Nephron (organoid): Measurements from ENCODE around the gene ADSS1.

ENCODE experiments used
- H3K27ac Mint-ChIP-seq, 3 experiments: 2 replicates each; pipeline ENCODE4 v1.8.0; 2020; ENCODE audit warnings: mixed read lengths in 3 of 3, mild to moderate bottlenecking in 2 of 3, moderate library complexity in 1 of 3
- H3K27me3 Mint-ChIP-seq: 2 replicates; pipeline ENCODE4 v1.8.0; 2021; ENCODE audit warnings: low read depth, mild to moderate bottlenecking, moderate library complexity, mixed read lengths
- H3K36me3 Mint-ChIP-seq: 2 replicates; pipeline ENCODE4 v1.8.0; 2020; ENCODE audit warnings: low read depth, mixed read lengths
- H3K4me1 Mint-ChIP-seq: 2 replicates; pipeline ENCODE4 v1.8.0; 2020; ENCODE audit warnings: mixed read lengths
- H3K4me3 Mint-ChIP-seq, 3 experiments: 2 replicates each; pipeline ENCODE4 v1.8.0; 2020; ENCODE audit warnings: mild to moderate bottlenecking in 3 of 3, mixed read lengths in 3 of 3, moderate library complexity in 2 of 3
- H3K9me3 Mint-ChIP-seq: 2 replicates; pipeline ENCODE4 v1.8.0; 2020; ENCODE audit warnings: mixed read lengths
- CTCF ChIP-seq, 3 experiments: fragments of 200-600 bp; sonication (generic); IDR thresholded peaks; one replicate each; pipeline ENCODE4 v1.5.0; 2021; ENCODE audit warnings: antibody characterized with exemption in 3 of 3; ENCODE audit not compliant: unreplicated experiment in 3 of 3

The ADSS1 gene

GRCh38 chr14:104735830-104736642 lies 12.0 kb downstream of the ADSS1 start:
- no peaks in the 10 kb centered on the region for H3K9me3 Mint-ChIP-seq
- H3K36me3 Mint-ChIP-seq, result peaks cover 7% of the 10 kb centered on the region
- peaks cover 4% of the 10 kb centered on the region for H3K27me3 Mint-ChIP-seq
- peak overlapping the region in 1 of 3 experiments; percentile 48 for H3K27ac Mint-ChIP-seq
- TF ChIP-seq CTCF (IDR thresholded peaks at IDR 0.05; ENCODE audit: unreplicated experiment in 3 of 3), result no peak
- H3K4me1 Mint-ChIP-seq, result no peaks in the 10 kb centered on the region
- H3K4me3 Mint-ChIP-seq, result no peak overlapping the region

- H3K4me3 Mint-ChIP-seq, result no peak overlapping the region
- H3K36me3 Mint-ChIP-seq, result peaks cover 7% of the 10 kb centered on the region
- no peaks in the 10 kb centered on the region for H3K9me3 Mint-ChIP-seq
- H3K27me3 Mint-ChIP-seq, result peaks cover 4% of the 10 kb centered on the region
- H3K4me1 Mint-ChIP-seq, result no peaks in the 10 kb centered on the region
- TF ChIP-seq CTCF (IDR thresholded peaks at IDR 0.05; ENCODE audit: unreplicated experiment in 3 of 3), result no peak
- H3K27ac Mint-ChIP-seq, result no peak overlapping the region
These were observed 14.5 kb downstream of the ADSS1 start for GRCh38 chr14:104738375-104739019.

GRCh38 chr14:104739026-104739425 lies 15.0 kb downstream of the ADSS1 start:
- Mint-ChIP-seq H3K36me3 (peaks cover 7% of the 10 kb centered on the region), H3K27me3 (peaks cover 4% of the 10 kb centered on the region), H3K4me1 (no peaks in the 10 kb centered on the region), H3K9me3 (no peaks in the 10 kb centered on the region), H3K27ac (no peak overlapping the region), H3K4me3 (no peak overlapping the region)
- TF ChIP-seq CTCF (IDR thresholded peaks at IDR 0.05; ENCODE audit: unreplicated experiment in 3 of 3), result no peak

GRCh38 chr14:104739546-104740516 lies 15.8 kb downstream of the ADSS1 start:
- Mint-ChIP-seq H3K27ac (no peak overlapping the region), H3K9me3 (no peaks in the 10 kb centered on the region), H3K4me1 (no peaks in the 10 kb centered on the region), H3K36me3 (peaks cover 7% of the 10 kb centered on the region), H3K27me3 (peaks cover 4% of the 10 kb centered on the region), H3K4me3 (no peak overlapping the region)
- no peak for TF ChIP-seq CTCF (IDR thresholded peaks at IDR 0.05; ENCODE audit: unreplicated experiment in 3 of 3)

GRCh38 chr14:104741108-104741802 lies 17.2 kb downstream of the ADSS1 start:
- no peaks in the 10 kb centered on the region for H3K9me3 Mint-ChIP-seq
- TF ChIP-seq CTCF (IDR thresholded peaks at IDR 0.05; ENCODE audit: unreplicated experiment in 3 of 3), result no peak
- H3K4me1 Mint-ChIP-seq, result peaks cover under 1% of the 10 kb centered on the region
- H3K36me3 Mint-ChIP-seq, result peaks cover 7% of the 10 kb centered on the region
- no peak overlapping the region for H3K27ac Mint-ChIP-seq
- H3K4me3 Mint-ChIP-seq, result no peak overlapping the region
- H3K27me3 Mint-ChIP-seq, result peaks cover 4% of the 10 kb centered on the region
